Choroid plexus epithelial cell (primary cell): ENCODE results near the gene PLGRKT.
"Not testable (repeated sequence)": the region's sequence is repeated elsewhere in the genome, so short reads cannot be mapped to it uniquely, and the experiment has no call there.

ENCODE experiments used
- DNase-seq: peaks from one replicate; pipeline ENCODE4 v3.0.0-alpha.2; 2010; ENCODE audit warnings: low read depth
- H3K4me3 ChIP-seq: 2 replicates; pipeline ENCODE4 v1.5.1; 2011; ENCODE audit warnings: low read depth, mild to moderate bottlenecking, control low read depth, low read length, moderate library complexity
- TF ChIP-seq, protein P1 (sequence below): conservative IDR thresholded peaks from 2 replicates; pipeline ENCODE4 v1.5.1; 2011; ENCODE audit warnings: low read depth, mild to moderate bottlenecking, control low read depth, inconsistent platforms, low read length, moderate library complexity

The PLGRKT gene

DNA sequence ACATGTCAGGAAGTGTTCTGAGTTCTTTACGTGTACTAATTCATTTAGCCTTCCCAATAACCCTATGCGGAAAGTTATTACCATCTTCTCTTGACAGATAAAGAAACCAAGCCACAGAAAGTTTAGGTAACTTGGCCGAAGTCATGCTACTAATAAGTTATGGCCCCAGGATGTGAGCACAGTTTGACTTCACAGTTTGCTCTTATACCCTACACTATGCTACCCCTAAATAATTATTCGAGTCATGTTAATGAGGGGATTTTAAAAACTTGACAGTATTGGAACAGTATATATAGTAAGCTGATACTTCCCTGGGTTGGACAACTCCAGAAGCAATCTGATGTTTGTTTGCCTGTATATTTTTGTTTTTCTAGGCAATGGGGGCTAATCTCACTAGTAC, 43.2 kb upstream of the PLGRKT start:
- DNase-seq, result no peak

DNA sequence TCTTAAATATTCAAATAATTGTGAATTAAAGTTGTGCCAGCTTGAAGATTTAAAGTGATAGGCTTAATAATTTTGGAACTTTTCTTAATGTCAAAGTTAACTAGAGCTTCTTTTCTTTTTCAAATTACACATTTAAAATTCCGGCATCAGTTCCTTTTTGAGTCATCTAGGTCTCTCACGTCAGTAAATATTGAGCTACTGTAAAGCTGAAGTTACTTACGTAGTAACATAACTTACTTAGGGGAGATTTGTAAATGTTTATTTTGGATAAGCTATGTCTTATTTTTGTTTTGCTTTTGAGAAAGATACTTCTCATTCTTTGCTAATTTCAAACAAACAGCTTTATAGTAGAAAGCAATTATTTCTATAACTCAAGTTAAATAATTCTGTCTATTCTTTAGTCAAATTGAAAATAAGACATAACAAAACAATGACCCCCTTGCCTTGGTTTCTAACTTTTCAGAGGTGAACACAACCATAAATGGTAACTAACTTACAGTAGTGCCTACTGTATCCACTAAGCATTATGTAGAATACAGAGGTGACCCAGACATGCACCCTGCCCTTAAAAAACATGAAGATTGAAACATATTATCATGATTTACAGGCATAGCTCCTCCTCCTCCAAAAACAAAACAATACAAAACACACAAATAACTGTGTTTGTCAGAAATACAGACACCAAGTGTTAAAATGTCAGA, 42.4 kb upstream of the PLGRKT start:
- DNase-seq, result no peak
- H3K4me3 ChIP-seq, result no peak overlapping the region

More for the DNA sequence above, 43.2 kb upstream of the PLGRKT start:
- TF ChIP-seq, protein P1, sequence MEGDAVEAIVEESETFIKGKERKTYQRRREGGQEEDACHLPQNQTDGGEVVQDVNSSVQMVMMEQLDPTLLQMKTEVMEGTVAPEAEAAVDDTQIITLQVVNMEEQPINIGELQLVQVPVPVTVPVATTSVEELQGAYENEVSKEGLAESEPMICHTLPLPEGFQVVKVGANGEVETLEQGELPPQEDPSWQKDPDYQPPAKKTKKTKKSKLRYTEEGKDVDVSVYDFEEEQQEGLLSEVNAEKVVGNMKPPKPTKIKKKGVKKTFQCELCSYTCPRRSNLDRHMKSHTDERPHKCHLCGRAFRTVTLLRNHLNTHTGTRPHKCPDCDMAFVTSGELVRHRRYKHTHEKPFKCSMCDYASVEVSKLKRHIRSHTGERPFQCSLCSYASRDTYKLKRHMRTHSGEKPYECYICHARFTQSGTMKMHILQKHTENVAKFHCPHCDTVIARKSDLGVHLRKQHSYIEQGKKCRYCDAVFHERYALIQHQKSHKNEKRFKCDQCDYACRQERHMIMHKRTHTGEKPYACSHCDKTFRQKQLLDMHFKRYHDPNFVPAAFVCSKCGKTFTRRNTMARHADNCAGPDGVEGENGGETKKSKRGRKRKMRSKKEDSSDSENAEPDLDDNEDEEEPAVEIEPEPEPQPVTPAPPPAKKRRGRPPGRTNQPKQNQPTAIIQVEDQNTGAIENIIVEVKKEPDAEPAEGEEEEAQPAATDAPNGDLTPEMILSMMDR, result no peak
- H3K4me3 ChIP-seq, result no peak overlapping the region

DNA sequence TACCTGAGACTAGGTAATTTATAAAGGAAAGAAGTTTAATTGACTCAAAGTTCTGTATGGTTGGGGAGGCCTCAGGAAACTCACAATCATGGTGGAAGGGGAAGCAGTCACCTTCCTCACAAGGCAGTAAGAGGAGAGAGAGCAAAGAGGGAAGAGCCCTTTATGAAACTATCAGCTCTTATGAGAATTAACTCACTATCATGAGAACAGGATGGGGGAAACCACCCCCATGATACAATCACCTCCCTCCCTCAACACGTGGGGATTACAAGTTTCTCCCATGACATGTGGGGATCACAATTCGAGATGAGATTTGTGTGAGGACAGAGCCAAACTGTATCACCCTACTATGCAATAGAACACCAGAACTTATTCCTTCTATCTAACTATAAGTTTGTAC, 40.5 kb upstream of the PLGRKT start:
- TF ChIP-seq, protein P1, result no peak
- DNase-seq, result no peak
- H3K4me3 ChIP-seq, result no peak overlapping the region

More for the DNA sequence above, 42.4 kb upstream of the PLGRKT start:
- TF ChIP-seq, protein P1, result no peak

DNA sequence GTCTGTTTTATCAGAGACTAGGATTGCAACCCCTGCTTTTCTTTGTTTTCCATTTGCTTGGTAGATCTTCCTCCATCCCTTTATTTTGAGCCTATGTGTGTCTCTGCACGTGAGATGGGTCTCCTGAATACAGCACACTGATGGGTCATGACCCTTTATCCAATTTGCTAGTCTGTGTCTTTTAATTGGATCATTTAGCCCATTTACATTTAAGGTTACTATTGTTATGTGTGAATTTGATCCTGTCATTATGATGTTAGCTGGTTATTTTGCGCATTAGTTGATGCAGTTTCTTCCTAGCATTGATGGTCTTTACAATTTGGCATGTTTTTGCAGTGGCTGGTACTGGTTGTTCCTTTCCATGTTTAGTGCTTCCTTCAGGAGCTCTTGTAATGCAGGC, 37.9 kb upstream of the PLGRKT start:
- not testable (repeated sequence) for H3K4me3 ChIP-seq, DNase-seq

DNA sequence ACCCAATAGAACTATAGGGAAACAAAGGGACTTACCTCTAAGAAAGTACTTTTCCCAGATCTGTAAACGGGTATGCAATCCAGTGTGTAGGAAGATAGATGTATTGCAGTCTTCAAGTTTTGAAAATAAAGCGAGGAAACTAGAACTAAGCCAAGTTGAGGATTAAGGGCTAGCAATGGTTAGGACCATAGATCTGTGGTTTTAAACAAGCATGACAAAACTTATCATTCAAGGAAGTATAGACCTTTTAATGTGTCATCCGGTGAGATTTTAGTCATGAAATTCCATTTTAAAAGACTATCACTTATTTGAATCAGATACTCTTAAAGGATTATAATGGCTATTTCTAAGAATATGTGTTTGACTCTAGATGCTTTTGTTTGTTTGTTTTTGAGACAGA, 33.1 kb upstream of the PLGRKT start:
- H3K4me3 ChIP-seq, result no peak overlapping the region
- TF ChIP-seq, protein P1, result no peak
- DNase-seq, result no peak

DNA sequence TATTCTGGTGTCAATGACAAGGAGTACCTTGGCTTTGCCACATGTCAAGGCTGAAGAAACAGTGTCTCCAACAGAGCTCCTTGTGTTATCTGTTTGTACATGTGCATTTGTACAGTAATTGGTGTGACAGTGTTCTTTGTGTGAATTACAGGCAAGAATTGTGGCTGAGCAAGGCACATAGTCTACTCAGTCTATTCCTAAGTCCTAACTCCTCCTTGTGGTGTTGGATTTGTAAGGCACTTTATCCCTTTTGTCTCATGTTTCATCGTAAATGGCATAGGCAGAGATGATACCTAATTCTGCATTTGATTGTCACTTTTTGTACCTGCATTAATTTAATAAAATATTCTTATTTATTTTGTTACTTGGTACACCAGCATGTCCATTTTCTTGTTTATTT, 32.4 kb upstream of the PLGRKT start:
- TF ChIP-seq, protein P1, result no peak
- H3K4me3 ChIP-seq, result no peak overlapping the region
- DNase-seq, result no peak

DNA sequence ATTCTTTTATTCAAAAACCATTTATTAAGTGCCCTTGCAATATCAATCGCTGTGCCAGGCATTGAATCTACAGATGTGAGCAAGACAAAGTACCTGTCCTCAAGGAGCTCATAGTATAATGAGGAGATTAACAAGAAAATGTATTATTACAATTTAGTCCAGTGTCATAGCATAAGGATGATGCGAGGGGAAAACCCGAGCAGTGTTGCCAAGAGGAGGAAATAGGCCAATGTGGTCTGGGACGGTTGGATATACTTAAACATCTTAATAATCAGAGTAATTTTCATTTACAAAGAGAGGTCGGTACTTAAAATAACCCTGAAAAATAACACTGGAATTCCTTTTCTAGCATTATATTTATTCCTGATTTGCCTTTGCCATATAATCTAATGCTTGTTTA, 31.1 kb upstream of the PLGRKT start:
- H3K4me3 ChIP-seq, result no peak overlapping the region
- DNase-seq, result no peak
- TF ChIP-seq, protein P1, result no peak

DNA sequence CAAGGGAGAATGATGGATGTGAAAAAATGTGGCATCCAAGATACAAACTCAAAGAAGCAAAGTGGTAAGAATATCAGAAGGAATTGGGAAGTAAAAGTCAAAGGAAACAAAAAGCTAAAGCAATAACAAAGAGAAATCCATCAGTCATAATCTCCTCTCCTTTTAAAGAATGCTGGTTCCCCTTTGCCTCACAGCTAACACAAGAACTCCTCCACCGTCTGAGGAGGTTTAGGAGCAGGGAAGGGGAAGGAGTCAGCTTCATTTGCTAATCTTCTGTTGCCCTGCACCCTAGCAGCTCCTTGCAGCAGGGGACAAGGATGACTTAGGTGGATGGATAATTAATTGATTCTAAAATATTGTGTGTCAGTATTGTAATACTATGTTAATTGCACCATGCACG, 29.0 kb upstream of the PLGRKT start:
- TF ChIP-seq, protein P1, result no peak
- no peak overlapping the region for H3K4me3 ChIP-seq
- DNase-seq, result no peak
